Raji (cell line): ENCODE results near the gene IFNAR1.

Experiments
- POLR2A ChIP-seq: IDR thresholded peaks from 2 replicates; pipeline ENCODE4 v1.6.1; 2011; ENCODE audit warnings: low read depth, low read length, control low read depth; ENCODE audit not compliant: insufficient read depth

Gene IFNAR1

GRCh38 chr21:33377221-33377920, 52.6 kb downstream of the IFNAR1 start:
- no peak for TF ChIP-seq POLR2A

DNA sequence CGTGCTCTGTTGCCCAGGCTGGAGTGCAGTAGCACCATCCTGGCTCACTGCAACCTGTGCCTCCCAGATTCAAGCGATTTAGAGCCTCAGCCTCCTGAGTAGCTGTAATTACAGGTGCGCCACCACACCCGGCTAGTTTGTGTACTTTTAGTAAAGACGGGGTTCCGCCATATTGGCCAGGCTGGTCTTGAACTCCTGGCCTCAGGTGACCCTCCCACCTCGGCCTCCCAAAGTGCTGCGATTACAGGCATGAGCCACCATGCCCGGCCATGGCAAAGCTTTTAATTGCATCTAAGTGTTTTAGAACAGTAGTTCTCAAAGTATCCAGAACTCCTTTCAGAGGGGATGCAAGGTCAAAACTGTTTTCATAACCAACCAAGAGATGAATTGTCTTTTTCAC, 53.3 kb downstream of the IFNAR1 start:
- no peak for TF ChIP-seq POLR2A

DNA sequence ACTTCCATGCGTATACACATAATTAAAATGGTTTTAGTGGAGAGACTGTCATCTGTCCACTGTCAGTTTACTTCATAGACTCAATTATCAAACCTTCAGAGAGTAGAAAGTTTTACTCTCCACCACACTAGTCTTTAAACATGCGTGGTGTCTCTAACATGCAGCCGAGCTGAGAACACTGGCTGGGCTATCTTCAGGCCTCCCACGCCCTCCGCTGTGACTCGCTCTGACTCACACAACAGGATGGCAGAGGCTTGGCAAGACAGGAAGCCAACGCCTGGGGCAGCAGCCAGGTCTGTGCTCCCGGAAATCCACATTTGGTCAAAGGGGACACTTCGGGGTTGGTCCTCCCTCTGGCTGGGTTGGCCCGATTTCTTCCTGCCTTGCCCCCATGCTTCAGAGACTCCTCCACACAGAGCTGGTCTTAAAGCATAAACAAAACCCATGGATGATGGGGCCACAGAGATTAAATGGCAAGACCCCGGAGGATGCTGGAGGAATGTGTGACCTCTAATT, 55.8 kb downstream of the IFNAR1 start:
- peak; percentile 42; the same call in 1 of the 2 replicates for TF ChIP-seq POLR2A

DNA sequence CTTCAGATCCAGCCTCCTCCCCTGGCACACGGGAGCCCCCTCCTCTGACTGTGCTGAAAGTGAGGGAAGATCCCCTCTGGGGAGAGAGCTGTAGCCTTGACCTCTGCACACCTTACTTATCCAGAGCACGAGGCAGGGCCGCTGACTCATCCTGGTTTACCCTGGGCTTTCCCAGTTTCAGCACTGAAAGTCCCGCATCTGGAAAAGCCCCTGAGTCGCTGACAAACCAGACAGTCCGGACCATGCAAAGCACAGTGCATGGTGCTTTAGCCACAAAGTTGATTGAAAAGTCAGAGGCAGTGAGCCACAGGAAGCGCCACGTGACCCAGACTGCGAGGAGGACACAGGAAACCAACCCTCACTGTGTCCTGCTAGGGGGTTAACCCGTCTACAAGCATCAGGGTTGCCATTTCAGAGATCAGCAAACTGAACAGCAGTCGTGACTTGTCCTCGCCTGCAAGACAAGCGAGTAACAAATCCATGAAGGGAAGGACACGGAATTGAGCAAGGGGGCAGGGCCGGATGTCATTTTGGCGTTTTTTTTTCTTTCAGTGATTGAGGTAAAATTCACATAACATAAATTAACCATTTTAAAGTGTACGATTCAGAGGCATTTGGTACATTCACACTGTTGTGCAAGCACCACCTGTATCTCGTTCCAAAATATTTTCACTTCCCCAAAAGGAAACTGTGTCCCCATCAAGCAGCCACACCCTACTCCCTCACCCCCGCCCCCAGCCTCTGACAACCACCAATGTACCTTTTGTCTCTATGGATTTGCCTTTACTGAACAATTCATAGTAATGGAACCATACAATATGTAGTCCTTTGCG, 58.5 kb downstream of the IFNAR1 start:
- TF ChIP-seq POLR2A, result peak; percentile 74

DNA sequence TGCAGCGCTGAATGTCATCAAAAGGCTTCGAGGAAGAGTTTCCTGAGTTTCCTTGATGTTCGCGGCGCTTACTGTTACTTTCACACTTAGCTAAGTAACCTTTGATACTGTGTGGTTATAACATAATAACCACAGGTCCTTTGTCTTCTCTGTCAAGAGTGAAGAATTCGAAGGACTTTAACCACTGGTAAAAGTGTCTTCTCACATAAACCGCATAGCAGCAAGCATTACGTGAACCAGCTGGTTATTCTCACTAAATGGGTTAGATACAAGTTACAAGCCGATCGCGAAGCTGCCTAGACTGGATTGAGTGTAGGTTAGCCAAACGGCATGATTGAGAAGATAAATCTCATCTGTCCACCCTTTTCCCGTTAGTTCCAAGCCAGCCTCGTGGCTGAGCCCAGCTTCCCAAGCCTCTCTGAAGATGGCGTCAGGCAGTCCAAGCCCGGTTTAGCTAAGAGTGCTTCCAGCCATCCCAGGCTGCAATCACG, 60.1 kb downstream of the IFNAR1 start:
- no peak for TF ChIP-seq POLR2A

- no peak for TF ChIP-seq POLR2A
Measured at GRCh38 chr21:33386222-33386784, 61.5 kb downstream of the IFNAR1 start.

DNA sequence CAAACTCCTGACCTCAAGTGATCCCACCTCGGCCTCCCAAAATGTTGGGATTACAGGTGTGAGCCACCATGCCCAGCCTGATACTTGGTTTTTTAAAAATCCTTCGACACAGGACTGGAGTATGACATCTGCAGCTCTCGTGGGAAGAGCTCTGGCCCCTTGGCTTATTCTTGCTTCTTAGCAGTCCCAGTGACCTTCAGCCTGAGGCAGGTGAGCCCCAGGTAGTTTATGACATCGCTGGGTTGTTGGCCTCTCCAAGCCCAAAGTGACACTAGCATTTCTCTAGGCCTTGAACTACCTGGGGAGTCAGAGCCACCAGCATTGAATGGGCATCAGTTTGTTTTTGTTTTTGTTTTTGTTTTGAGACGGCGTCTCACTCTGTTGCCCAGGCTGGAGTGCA, 62.5 kb downstream of the IFNAR1 start:
- TF ChIP-seq POLR2A, result no peak

DNA sequence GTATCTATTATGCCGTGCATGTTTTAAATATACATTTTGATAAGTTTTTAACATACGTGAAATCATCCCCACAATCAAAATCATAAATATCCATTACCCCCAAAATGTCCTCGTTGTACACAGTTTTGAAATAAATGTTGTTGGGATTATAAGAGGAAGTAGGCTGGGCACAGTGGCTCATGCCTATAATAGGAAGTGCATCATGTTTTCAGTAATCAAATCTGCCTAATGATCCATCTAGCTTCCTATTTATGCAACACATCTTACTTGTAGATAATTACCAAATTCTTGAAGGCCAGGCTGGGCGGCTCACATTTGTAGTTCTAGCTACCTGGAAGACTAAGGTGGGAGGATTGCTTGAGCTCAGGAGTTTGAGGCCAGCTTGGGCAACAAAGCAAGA, 63.4 kb downstream of the IFNAR1 start:
- TF ChIP-seq POLR2A, result no peak

GRCh38 chr21:33390479-33390878, 65.7 kb downstream of the IFNAR1 start:
- TF ChIP-seq POLR2A, result no peak

- no peak for TF ChIP-seq POLR2A
Measured at GRCh38 chr21:33391656-33392055, 66.9 kb downstream of the IFNAR1 start.

- no peak for TF ChIP-seq POLR2A
Measured at GRCh38 chr21:33392284-33392985, 67.7 kb downstream of the IFNAR1 start.

GRCh38 chr21:33393348-33393747, 68.6 kb downstream of the IFNAR1 start:
- no peak for TF ChIP-seq POLR2A

DNA sequence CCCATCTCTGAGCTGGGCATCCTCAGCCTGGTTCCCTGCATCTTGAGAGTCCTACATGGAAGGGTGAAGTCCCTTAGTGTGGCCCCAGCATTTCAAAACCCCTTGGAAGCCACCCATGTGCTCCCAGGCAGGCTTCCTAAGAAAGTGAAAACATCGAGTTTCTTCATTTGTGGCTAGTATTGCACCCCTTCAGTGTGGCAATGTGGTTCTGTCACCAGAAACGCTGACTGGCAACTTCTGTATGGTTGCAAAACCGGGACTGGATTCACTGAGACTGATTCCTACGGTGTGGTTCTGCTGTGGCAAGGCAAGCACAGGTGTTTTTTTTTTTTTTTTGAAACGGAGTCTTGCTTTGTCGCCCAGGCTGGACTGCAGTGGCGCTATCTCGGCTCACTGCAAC, 69.5 kb downstream of the IFNAR1 start:
- no peak for TF ChIP-seq POLR2A

DNA sequence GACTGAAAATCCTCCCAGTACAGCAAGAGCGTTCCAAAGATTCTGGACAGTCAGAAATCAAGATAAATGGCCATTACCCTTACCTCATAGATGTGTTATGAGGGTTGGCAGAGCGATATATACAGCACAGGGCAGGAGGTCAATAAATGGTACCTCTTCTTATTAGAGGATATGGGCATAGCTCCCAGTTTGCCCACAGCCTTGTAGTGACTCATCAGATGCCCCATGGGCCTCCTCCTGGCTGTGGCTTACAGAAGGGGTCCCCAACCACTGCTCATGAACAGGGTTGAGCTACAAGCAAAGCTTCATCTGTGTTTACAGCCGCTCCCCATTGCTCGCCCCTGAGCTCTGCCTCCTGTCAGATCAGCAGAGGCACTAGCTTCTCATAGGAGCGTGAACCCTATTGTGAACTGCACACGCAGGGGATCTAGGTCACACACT, 71.1 kb downstream of the IFNAR1 start:
- TF ChIP-seq POLR2A, result no peak

GRCh38 chr21:33396436-33396835, 71.7 kb downstream of the IFNAR1 start:
- TF ChIP-seq POLR2A, result no peak
